HepG2 (cell line): ENCODE measurements around the gene SLC16A3. TPM values are rescaled to one million over a fixed set of nuclear protein-coding genes. Genes with fewer than 3 reads are reported as not detected.

Experiments
- ATAC-seq: fragments of 200-7000 bp; cut with Tn5 transposase; 3 replicates; pipeline ENCODE4 v1.9.1; 2020; ENCODE audit warnings: mild to moderate bottlenecking, moderate library complexity
- BruUV-seq: library from RNA; stranded (reverse); fragments of 400-500 nt; replicated peaks from 2 replicates; lab custom pipeline; 2021; lab: Mats Ljungman, UMichigan
- CTCF ChIA-PET: fragments of 300-600 bp; formaldehyde crosslinking; extraction: SDS; loops from one replicate; lab custom pipeline; 2021; ENCODE audit warnings: low total read pairs, inconsistent platforms, low intra/inter-chr PET ratio; lab: Yijun Ruan, JAX
- POLR2A ChIA-PET: fragments of 350-600 bp; sonication (Branson Sonifier 250); formaldehyde crosslinking; loops from one replicate; lab custom pipeline; 2020; ENCODE audit warnings: antibody characterized with exemption, inconsistent platforms; lab: Yijun Ruan, JAX
- DNase-seq: peaks from one replicate; pipeline ENCODE4 v3.0.0-alpha.2; 2015; ENCODE audit warnings: low spot score
- FAIRE-seq: peaks from 3 replicates; lab custom pipeline; 2011; peaks lifted over from hg19 to GRCh38; lab: Jason Lieb, UNC
- H2AFZ ChIP-seq: one replicate; pipeline ENCODE4 v1.6.1; 2011; ENCODE audit warnings: low read length, inconsistent platforms
- H3K27ac ChIP-seq: fragments of 300-600 bp; 3 replicates; pipeline ENCODE4 v1.8.0; 2011; ENCODE audit warnings: mixed run types, mild to moderate bottlenecking, mixed read lengths, low read length, inconsistent platforms; ENCODE audit not compliant: insufficient read depth; ENCODE audit errors: extremely low read length
- H3K27me3 ChIP-seq, 2 experiments: fragments of 200-600 bp in 1 of 2; 2 replicates in 1 of 2; 3 replicates in 1 of 2; pipeline versions ENCODE4 v1.6.0 to v1.8.0; 2011; ENCODE audit warnings: low read length in 2 of 2, mild to moderate bottlenecking in 2 of 2, moderate library complexity in 2 of 2, inconsistent platforms in 1 of 2; ENCODE audit not compliant: insufficient read depth in 2 of 2, control insufficient read depth in 1 of 2
- H3K36me3 ChIP-seq, 2 experiments: fragments of 200-600 bp in 1 of 2; replicated peaks in 1 of 2; 2 replicates in 1 of 2; 3 replicates in 1 of 2; pipeline versions ENCODE4 v1.5.1 to v1.8.0; 2011; ENCODE audit warnings: low read length in 2 of 2, inconsistent platforms in 1 of 2; ENCODE audit not compliant: insufficient read depth in 2 of 2, control insufficient read depth in 1 of 2
- H3K4me1 ChIP-seq: 2 replicates; pipeline ENCODE4 v1.5.1; 2012; ENCODE audit warnings: low read length, inconsistent platforms; ENCODE audit not compliant: insufficient read depth
- H3K4me2 ChIP-seq: 2 replicates; pipeline ENCODE4 v1.6.0; 2011; ENCODE audit warnings: low read depth, low read length, inconsistent platforms
- H3K4me3 ChIP-seq, 3 experiments: fragments of 200-600 bp in 1 of 3; sonication (generic), shearing (Covaris generic) in 1 of 3; replicated peaks in 1 of 3; 2 replicates each; pipeline ENCODE4 v1.5.1; 2011 to 2016; ENCODE audit warnings: low read length in 3 of 3, inconsistent platforms in 2 of 3, low read depth in 2 of 3, mild to moderate bottlenecking in 2 of 3, control low read depth in 1 of 3, mixed read lengths in 1 of 3; ENCODE audit not compliant: insufficient read depth in 1 of 3
- H3K79me2 ChIP-seq: one replicate; pipeline ENCODE4 v1.6.1; 2011; ENCODE audit warnings: low read length, inconsistent platforms; ENCODE audit not compliant: insufficient read depth
- H3K9ac ChIP-seq: 2 replicates; pipeline ENCODE4 v1.6.0; 2011; ENCODE audit warnings: mild to moderate bottlenecking, low read depth, low read length, inconsistent platforms; ENCODE audit not compliant: insufficient read depth
- H3K9me3 ChIP-seq: 2 replicates; pipeline ENCODE4 v1.5.1; 2012; ENCODE audit warnings: mild to moderate bottlenecking, low read length
- H4K20me1 ChIP-seq: 2 replicates; pipeline ENCODE4 v1.6.0; 2011; ENCODE audit warnings: inconsistent platforms, mild to moderate bottlenecking, low read length, moderate library complexity; ENCODE audit not compliant: insufficient read depth
- CREB1 ChIP-seq, 2 experiments: fragments of 450-650 bp in 1 of 2; IDR thresholded peaks; 2 replicates each; pipeline ENCODE4 v1.6.1; 2016 to 2017; ENCODE audit warnings: control low read depth in 1 of 2, mild to moderate bottlenecking in 1 of 2, missing compliant biosample characterization in 1 of 2, missing genetic modification characterization in 1 of 2
- GLI4 ChIP-seq: sonication (generic); formaldehyde crosslinking; IDR thresholded peaks from 2 replicates; pipeline ENCODE4 v1.5.1; 2020; ENCODE audit warnings: missing genetic modification reagents, mild to moderate bottlenecking, moderate library complexity, borderline replicate concordance
- HNF4G ChIP-seq, 2 experiments: sonication (generic) in 1 of 2; formaldehyde crosslinking in 1 of 2; IDR thresholded peaks; 2 replicates each; pipeline versions ENCODE4 v1.4.0 to v1.6.1; 2011 to 2020; ENCODE audit warnings: borderline replicate concordance in 2 of 2, low read depth in 2 of 2, mild to moderate bottlenecking in 2 of 2, low read length in 1 of 2, missing genetic modification reagents in 1 of 2, moderate library complexity in 1 of 2
- KDM3A ChIP-seq: IDR thresholded peaks from 2 replicates; pipeline ENCODE4 v1.6.1; 2018; ENCODE audit warnings: low read depth, missing compliant biosample characterization
- MAFK ChIP-seq, 2 experiments: IDR thresholded peaks in 1 of 2; conservative IDR thresholded peaks in 1 of 2; 2 replicates each; pipeline ENCODE4 v1.6.1; 2011; ENCODE audit warnings: improper control_type of control experiment in 2 of 2, low read length in 2 of 2
- RARG ChIP-seq: sonication (generic); formaldehyde crosslinking; IDR thresholded peaks from 2 replicates; pipeline ENCODE4 v1.4.0; 2020; ENCODE audit warnings: low read depth, mild to moderate bottlenecking, missing genetic modification reagents
- TARDBP ChIP-seq: sonication (generic); formaldehyde crosslinking; IDR thresholded peaks from 2 replicates; pipeline ENCODE4 v1.8.0; 2022; ENCODE audit warnings: mild to moderate bottlenecking, missing genetic modification reagents
- TCF7 ChIP-seq: sonication (generic); IDR thresholded peaks from 2 replicates; pipeline ENCODE4 v1.6.1; 2016; ENCODE audit warnings: antibody characterized with exemption, low read depth
- TSC22D2 ChIP-seq: sonication (generic); formaldehyde crosslinking; IDR thresholded peaks from 2 replicates; pipeline ENCODE4 v1.5.1; 2020; ENCODE audit warnings: missing genetic modification reagents, mild to moderate bottlenecking, borderline replicate concordance
- ZBTB1 ChIP-seq: sonication (generic); formaldehyde crosslinking; IDR thresholded peaks from 2 replicates; pipeline ENCODE4 v1.4.0; 2020; ENCODE audit warnings: missing genetic modification reagents, borderline replicate concordance
- ZNF121 ChIP-seq: sonication (generic); formaldehyde crosslinking; IDR thresholded peaks from 2 replicates; pipeline ENCODE4 v1.5.0; 2020; ENCODE audit warnings: mild to moderate bottlenecking, missing genetic modification reagents
- ZNF543 ChIP-seq: sonication (generic); formaldehyde crosslinking; IDR thresholded peaks from 2 replicates; pipeline ENCODE4 v1.4.0; 2020; ENCODE audit warnings: mild to moderate bottlenecking, missing genetic modification reagents
- ZNF557 ChIP-seq: sonication (generic); formaldehyde crosslinking; IDR thresholded peaks from 2 replicates; pipeline ENCODE4 v1.4.0; 2020; ENCODE audit warnings: missing genetic modification reagents
- ZNF781 ChIP-seq: sonication (generic); formaldehyde crosslinking; IDR thresholded peaks from 2 replicates; pipeline ENCODE4 v1.5.1; 2020; ENCODE audit warnings: borderline replicate concordance, mild to moderate bottlenecking, missing genetic modification reagents; ENCODE audit errors: not compliant biosample characterization
- WGBS: methylation state at CpG from one replicate; pipeline ENCODE4 v1.1.6; 2017; ENCODE audit warnings: low lambda C conversion rate; 5-methylcytosine and 5-hydroxymethylcytosine counted together
- in situ Hi-C: cut with HindIII; loops from 2 replicates; pipeline ENCODE4 v1.10.0; 2017; ENCODE audit warnings: low pct_unique_long_range_greater_than_20kb; ENCODE audit not compliant: extremely low pct_ligation_motif_present
- intact Hi-C: fragments of 100-400 bp; cut with micrococcal nuclease; formaldehyde crosslinking; loops from one replicate; pipeline ENCODE4 v1.10.0; 2022; ENCODE audit not compliant: unreplicated experiment
- polyA plus RNA-seq, 8 experiments: library from polyadenylated mRNA; depleted of rRNA in 3 of 8; stranded (reverse) in 7 of 8; unstranded in 1 of 8; fragments of >200 nt; fragmentation: Illumina TruSeq in 4 of 8; extraction: Trizol in 4 of 8; gene quantifications; 2 replicates each; pipeline versions ENCODE4 v1.2.1 to v1.2.3, GENCODE V29; 2011 to 2016; ENCODE audit warnings: low read depth in 4 of 8, missing spikeins in 1 of 8, mixed read lengths in 1 of 8; ENCODE audit not compliant: insufficient read depth in 1 of 8
- total RNA-seq, 5 experiments: library from RNA; depleted of rRNA; stranded (reverse); fragments of >200 nt; fragmentation: Illumina TruSeq; extraction: Trizol; gene quantifications; 2 replicates each; pipeline ENCODE4 v1.2.3, GENCODE V29; 2016; ENCODE audit warnings: low read depth in 1 of 5

SLC16A3 gene
- total and polyA plus RNA-seq, 2 of the 13 experiments (the other 11 are each of a cell fraction or from before 2014, with no cell fraction given) = 242 to 349 TPM

DNA sequence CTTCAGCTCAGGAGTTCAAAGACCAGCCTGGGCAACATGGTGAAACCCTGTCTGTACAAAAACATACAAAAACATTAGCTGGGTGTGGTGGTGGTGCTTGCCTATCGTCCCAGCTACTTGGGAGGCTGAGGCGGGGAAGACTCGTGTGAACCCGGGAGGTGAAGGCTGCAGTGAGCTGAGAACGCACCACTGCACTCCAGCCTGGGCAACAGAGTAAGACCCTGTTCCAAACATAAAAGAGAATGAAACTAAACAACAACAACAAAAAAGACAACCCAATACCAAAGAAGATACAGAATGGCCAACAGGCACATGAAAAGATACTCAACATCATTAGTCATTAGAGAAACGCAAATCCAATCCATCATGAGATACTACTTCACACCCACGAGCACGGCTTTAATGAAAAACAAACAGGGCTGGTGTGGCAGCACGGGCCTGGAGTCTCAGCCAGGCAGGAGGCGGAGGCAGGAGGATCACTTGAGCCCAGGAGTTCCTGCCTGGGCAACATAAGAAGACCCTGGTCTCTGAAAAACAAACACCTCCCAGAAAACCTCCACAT is 7.4 kb upstream of the SLC16A3 start:
- CTCF ChIA-PET = no interaction called here
- Histone ChIP-seq H3K36me3 (no peaks in the 10 kb centered on the region), H3K27me3 (no peaks in the 10 kb centered on the region), H3K9me3 (no peaks in the 10 kb centered on the region), H3K79me2 (no peaks in the 10 kb centered on the region), H3K4me3 (no peak overlapping the region), H3K27ac (no peak overlapping the region), H3K9ac (no peak overlapping the region), H3K4me1 (peaks cover 71% of the 10 kb centered on the region), H2AFZ (no peak overlapping the region), H4K20me1 (no peaks in the 10 kb centered on the region), H3K4me2 (no peak overlapping the region)
- no peak for DNase-seq
- BruUV-seq = no TSS peak
- 45% methylated on average over 10 of the region's 10 CpGs for WGBS
- intact Hi-C loops = no loop called here
- POLR2A ChIA-PET = interaction anchor here (0.7 to 11.8 kb wide), 2 partner anchors 9 to 71 kb away, joined by 3 to 117 read pairs; partner anchors contain the start of gene SLC16A3
- in situ Hi-C loops = no loop called here
- no peak for ATAC-seq
- TF ChIP-seq HNF4G (IDR thresholded peaks at IDR 0.05; ENCODE audit: borderline replicate concordance, low read depth, low read length) (no peak), HNF4G (CRISPR knock-in tag; IDR thresholded peaks at IDR 0.05; ENCODE audit: borderline replicate concordance, low read depth) (no peak), TARDBP (no peak), ZNF121 (CRISPR knock-in tag) (peak; percentile 85)
- peak; percentile 28 for FAIRE-seq

GRCh38 chr17:82222816-82223215 is 6.0 kb upstream of the SLC16A3 start:
- BruUV-seq = no TSS peak
- TF ChIP-seq ZNF781 (CRISPR knock-in tag) = no peak
- no peak for TF ChIP-seq ZNF543 (CRISPR knock-in tag)
- TF ChIP-seq RARG (CRISPR knock-in tag) = no peak
- TF ChIP-seq KDM3A (CRISPR knock-in tag) = no peak
- TF ChIP-seq CREB1 (IDR thresholded peaks at IDR 0.05) = no peak
- no peak for TF ChIP-seq CREB1 (CRISPR knock-in tag; IDR thresholded peaks at IDR 0.05)
- no peak for TF ChIP-seq ZNF557 (CRISPR knock-in tag)
- no peak for TF ChIP-seq ZBTB1 (CRISPR knock-in tag)
- no peak for TF ChIP-seq TCF7
- TF ChIP-seq GLI4 (CRISPR knock-in tag) = no peak
- TF ChIP-seq TSC22D2 (CRISPR knock-in tag) = no peak
- TF ChIP-seq MAFK (conservative IDR thresholded peaks at IDR 0.05 in 1 of 2, IDR thresholded peaks at IDR 0.05 in 1 of 2; ENCODE audit: low read length in 2 of 2) = no peak
- FAIRE-seq = no peak
- Histone ChIP-seq H4K20me1 (no peaks in the 10 kb centered on the region), H3K4me3 (no peak overlapping the region), H3K36me3 (no peaks in the 10 kb centered on the region), H2AFZ (no peak overlapping the region), H3K27ac (no peak overlapping the region), H3K9ac (no peak overlapping the region), H3K4me1 (peaks cover 71% of the 10 kb centered on the region), H3K27me3 (no peaks in the 10 kb centered on the region), H3K9me3 (no peaks in the 10 kb centered on the region), H3K4me2 (no peak overlapping the region), H3K79me2 (no peaks in the 10 kb centered on the region)
- no peak for ATAC-seq
- 74% methylated on average over 10 of the region's 10 CpGs for WGBS
- intact Hi-C loops (no loop called here), in situ Hi-C loops (no loop called here)
- no peak for DNase-seq
- ChIA-PET CTCF (no interaction called here), POLR2A (no interaction called here)
